ENCODE measurements around the gene TMC6. TPM values are rescaled to one million over a fixed set of nuclear protein-coding genes. Genes with fewer than 3 reads are reported as not detected.
"Not testable (repeated sequence)": the region's sequence is repeated elsewhere in the genome, so short reads cannot be mapped to it uniquely, and the experiment has no call there.

TMC6 gene
- total RNA-seq, 1 donor from 2014 or later: 19.6 TPM

DNA sequence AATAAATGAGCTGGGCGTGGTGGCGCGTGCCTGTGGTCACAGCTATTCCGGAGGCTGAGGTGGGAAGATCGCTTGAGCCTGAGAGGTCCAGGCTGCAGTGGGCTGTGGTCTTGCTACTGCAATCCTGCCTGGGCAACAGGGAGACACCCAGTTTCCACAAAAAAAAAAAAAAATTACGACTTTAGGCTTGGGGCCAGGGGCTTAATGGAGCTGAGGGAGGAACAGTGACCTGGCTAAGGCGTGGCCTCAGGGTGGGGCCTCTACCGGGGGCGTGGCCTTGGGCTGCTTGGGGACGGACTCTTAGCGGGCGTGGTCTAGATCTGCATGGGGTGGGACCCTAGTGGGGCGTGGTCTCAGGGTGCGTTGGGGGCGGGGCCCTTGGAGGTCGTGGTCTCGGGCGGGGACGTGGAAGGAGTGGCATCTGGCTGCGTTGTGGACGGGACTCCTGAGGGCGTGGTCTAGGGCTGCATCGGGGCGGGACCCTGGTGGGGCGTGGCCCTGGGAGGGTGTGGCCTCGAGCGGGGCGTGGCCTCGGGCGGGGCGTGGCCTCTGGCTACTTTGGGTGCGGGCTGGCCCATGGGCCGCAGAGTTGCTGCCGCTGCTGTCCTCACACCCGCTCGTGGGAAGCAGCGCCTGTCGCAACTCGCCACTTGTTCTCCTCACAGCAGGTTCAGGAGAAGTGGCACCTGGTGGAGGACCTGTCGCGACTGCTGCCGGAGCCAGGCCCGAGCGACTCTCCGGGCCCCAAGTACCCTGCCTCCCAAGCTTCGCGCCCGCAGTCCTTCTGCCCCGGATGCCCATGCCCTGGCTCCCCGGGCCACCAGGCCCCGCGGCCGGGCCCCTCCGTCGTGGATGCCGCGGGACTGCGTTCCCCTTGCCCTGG is 11.9 kb upstream of the TMC6 start:
- Mint-ChIP-seq H3K9me3 (ENCODE audit: low read depth) (no peaks in the 10 kb centered on the region), H3K27ac (ENCODE audit: unreplicated experiment) (no peak overlapping the region), H3K4me3 (ENCODE audit: unreplicated experiment) (no peak overlapping the region), H3K27me3 (ENCODE audit: low read depth) (no peaks in the 10 kb centered on the region), H3K4me1 (ENCODE audit: low read depth) (peaks cover 21% of the 10 kb centered on the region), H3K36me3 (ENCODE audit: low read depth) (no peaks in the 10 kb centered on the region)
- TF ChIP-seq CTCF (IDR thresholded peaks at IDR 0.05): no peak
- peak; percentile 90 for DNase-seq (ENCODE audit: low spot score)

DNA sequence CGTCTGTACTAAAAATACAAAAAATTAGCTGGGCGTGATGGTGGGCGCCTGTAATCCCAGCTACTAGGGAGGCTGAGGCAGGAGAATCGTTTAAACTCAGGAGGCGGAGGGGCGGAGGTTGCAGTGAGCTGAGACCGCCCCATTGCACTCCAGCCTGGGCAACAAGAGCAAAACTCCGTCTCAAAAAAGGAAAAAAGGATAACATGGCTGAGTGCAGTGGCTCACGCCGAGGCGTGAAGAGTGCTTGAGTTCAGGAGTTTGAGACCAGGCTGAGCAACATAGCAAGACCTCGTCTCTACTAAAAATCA is 11.3 kb upstream of the TMC6 start:
- H3K9me3 Mint-ChIP-seq (ENCODE audit: low read depth); H3K4me3 Mint-ChIP-seq (ENCODE audit: unreplicated experiment); DNase-seq (ENCODE audit: low spot score); H3K27me3 Mint-ChIP-seq (ENCODE audit: low read depth); H3K36me3 Mint-ChIP-seq (ENCODE audit: low read depth); H3K27ac Mint-ChIP-seq (ENCODE audit: unreplicated experiment): not testable (repeated sequence)
- peaks cover 16% of the 10 kb centered on the region for H3K4me1 Mint-ChIP-seq (ENCODE audit: low read depth)

GRCh38 chr17:78138204-78139060 is 9.9 kb upstream of the TMC6 start:
- no peak overlapping the region for H3K27ac Mint-ChIP-seq (ENCODE audit: unreplicated experiment)
- no peak overlapping the region for H3K4me3 Mint-ChIP-seq (ENCODE audit: unreplicated experiment)
- DNase-seq (ENCODE audit: low spot score): no peak

GRCh38 chr17:78137392-78138203 is 9.0 kb upstream of the TMC6 start:
- Mint-ChIP-seq H3K4me1 (ENCODE audit: low read depth) (peaks cover 5% of the 10 kb centered on the region), H3K27ac (ENCODE audit: unreplicated experiment) (no peak overlapping the region), H3K9me3 (ENCODE audit: low read depth) (no peaks in the 10 kb centered on the region), H3K36me3 (ENCODE audit: low read depth) (no peaks in the 10 kb centered on the region), H3K27me3 (ENCODE audit: low read depth) (peaks cover 2% of the 10 kb centered on the region), H3K4me3 (ENCODE audit: unreplicated experiment) (no peak overlapping the region)
- peak; percentile 67 for TF ChIP-seq CTCF (IDR thresholded peaks at IDR 0.05)
- peak; percentile 86 for DNase-seq (ENCODE audit: low spot score)

More at GRCh38 chr17:78138204-78139060, 9.9 kb upstream of the TMC6 start:
- Mint-ChIP-seq H3K9me3 (ENCODE audit: low read depth) (no peaks in the 10 kb centered on the region), H3K36me3 (ENCODE audit: low read depth) (no peaks in the 10 kb centered on the region), H3K27me3 (ENCODE audit: low read depth) (peaks cover 2% of the 10 kb centered on the region), H3K4me1 (ENCODE audit: low read depth) (peaks cover 5% of the 10 kb centered on the region)
- no peak for TF ChIP-seq CTCF (IDR thresholded peaks at IDR 0.05)

DNA sequence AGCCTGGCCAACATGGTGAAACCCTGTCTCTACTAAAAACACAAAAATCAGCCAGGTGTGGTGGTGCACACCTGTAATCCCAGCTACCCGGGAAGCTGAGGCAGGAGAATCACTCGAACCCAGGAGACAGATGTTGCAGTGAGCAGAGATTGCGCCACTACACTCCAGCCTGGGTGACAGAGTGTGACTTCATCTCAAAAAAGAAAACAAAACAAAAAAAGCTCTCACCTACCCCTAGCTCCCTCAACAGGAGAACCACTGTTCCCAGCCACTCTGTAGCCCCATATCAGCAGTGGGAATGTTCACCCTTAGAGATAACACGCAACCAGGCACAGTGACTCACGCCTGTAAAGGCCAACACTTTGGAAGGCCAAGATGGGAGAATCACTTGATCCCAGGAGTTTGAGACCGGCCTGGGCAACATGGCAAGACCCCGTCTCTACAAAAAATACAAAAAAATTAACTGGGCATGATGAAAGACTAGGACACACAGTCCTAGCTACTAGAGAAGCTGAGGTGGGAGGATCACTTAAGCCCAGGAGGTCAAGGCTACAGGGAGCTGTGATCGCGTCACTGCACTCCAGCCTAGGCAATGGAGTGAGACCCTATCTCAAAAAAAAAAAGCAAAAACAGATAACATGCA is 7.4 kb upstream of the TMC6 start:
- H3K4me3 Mint-ChIP-seq (ENCODE audit: unreplicated experiment): no peak overlapping the region
- peaks cover 5% of the 10 kb centered on the region for H3K4me1 Mint-ChIP-seq (ENCODE audit: low read depth)
- H3K36me3 Mint-ChIP-seq (ENCODE audit: low read depth): no peaks in the 10 kb centered on the region
- H3K27me3 Mint-ChIP-seq (ENCODE audit: low read depth): peaks cover 2% of the 10 kb centered on the region
- no peak overlapping the region for H3K27ac Mint-ChIP-seq (ENCODE audit: unreplicated experiment)
- no peaks in the 10 kb centered on the region for H3K9me3 Mint-ChIP-seq (ENCODE audit: low read depth)
- DNase-seq (ENCODE audit: low spot score): no peak
- TF ChIP-seq CTCF (IDR thresholded peaks at IDR 0.05): no peak
